GM20000 (cell line): ENCODE results near the gene HBG2.

ENCODE experiments used
- DNase-seq: peaks from one replicate; pipeline ENCODE4 v3.0.0; 2012; ENCODE audit warnings: low spot score
- TF ChIP-seq, protein P1 (sequence below): IDR thresholded peaks from 2 replicates; pipeline ENCODE4 v1.5.1; 2012; ENCODE audit warnings: mild to moderate bottlenecking, control low read depth; ENCODE audit errors: extremely low read depth, missing control alignments

HBG2 gene

DNA sequence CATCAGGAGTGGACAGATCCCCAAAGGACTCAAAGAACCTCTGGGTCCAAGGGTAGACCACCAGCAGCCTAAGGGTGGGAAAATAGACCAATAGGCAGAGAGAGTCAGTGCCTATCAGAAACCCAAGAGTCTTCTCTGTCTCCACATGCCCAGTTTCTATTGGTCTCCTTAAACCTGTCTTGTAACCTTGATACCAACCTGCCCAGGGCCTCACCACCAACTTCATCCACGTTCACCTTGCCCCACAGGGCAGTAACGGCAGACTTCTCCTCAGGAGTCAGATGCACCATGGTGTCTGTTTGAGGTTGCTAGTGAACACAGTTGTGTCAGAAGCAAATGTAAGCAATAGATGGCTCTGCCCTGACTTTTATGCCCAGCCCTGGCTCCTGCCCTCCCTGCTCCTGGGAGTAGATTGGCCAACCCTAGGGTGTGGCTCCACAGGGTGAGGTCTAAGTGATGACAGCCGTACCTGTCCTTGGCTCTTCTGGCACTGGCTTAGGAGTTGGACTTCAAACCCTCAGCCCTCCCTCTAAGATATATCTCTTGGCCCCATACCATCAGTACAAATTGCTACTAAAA is 27.8 kb downstream of the HBG2 start, which contains the start of gene HBB:
Gene HBB (minus strand): TSS at position 340 of the 579 bp plus-strand sequence. CDS start 50 bp downstream, at position 290.
- TF ChIP-seq, protein P1, sequence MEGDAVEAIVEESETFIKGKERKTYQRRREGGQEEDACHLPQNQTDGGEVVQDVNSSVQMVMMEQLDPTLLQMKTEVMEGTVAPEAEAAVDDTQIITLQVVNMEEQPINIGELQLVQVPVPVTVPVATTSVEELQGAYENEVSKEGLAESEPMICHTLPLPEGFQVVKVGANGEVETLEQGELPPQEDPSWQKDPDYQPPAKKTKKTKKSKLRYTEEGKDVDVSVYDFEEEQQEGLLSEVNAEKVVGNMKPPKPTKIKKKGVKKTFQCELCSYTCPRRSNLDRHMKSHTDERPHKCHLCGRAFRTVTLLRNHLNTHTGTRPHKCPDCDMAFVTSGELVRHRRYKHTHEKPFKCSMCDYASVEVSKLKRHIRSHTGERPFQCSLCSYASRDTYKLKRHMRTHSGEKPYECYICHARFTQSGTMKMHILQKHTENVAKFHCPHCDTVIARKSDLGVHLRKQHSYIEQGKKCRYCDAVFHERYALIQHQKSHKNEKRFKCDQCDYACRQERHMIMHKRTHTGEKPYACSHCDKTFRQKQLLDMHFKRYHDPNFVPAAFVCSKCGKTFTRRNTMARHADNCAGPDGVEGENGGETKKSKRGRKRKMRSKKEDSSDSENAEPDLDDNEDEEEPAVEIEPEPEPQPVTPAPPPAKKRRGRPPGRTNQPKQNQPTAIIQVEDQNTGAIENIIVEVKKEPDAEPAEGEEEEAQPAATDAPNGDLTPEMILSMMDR: no peak
- no peak for DNase-seq

DNA sequence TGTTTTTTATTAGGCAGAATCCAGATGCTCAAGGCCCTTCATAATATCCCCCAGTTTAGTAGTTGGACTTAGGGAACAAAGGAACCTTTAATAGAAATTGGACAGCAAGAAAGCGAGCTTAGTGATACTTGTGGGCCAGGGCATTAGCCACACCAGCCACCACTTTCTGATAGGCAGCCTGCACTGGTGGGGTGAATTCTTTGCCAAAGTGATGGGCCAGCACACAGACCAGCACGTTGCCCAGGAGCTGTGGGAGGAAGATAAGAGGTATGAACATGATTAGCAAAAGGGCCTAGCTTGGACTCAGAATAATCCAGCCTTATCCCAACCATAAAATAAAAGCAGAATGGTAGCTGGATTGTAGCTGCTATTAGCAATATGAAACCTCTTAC is 29.1 kb downstream of the HBG2 start:
- TF ChIP-seq, protein P1: no peak
- DNase-seq: no peak

DNA sequence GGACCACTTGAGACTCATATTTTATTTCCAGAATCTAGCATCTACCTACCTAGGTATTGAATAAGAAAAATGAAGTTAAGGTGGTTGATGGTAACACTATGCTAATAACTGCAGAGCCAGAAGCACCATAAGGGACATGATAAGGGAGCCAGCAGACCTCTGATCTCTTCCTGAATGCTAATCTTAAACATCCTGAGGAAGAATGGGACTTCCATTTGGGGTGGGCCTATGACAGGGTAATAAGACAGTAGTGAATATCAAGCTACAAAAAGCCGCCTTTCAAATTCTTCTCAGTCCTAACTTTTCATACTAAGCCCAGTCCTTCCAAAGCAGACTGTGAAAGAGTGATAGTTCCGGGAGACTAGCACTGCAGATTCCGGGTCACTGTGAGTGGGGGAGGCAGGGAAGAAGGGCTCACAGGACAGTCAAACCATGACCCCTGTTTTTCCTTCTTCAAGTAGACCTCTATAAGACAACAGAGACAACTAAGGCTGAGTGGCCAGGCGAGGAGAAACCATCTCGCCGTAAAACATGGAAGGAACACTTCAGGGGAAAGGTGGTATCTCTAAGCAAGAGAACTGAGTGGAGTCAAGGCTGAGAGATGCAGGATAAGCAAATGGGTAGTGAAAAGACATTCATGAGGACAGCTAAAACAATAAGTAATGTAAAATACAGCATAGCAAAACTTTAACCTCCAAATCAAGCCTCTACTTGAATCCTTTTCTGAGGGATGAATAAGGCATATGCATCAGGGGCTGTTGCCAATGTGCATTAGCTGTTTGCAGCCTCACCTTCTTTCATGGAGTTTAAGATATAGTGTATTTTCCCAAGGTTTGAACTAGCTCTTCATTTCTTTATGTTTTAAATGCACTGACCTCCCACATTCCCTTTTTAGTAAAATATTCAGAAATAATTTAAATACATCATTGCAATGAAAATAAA is 29.8 kb downstream of the HBG2 start:
- DNase-seq: no peak

DNA sequence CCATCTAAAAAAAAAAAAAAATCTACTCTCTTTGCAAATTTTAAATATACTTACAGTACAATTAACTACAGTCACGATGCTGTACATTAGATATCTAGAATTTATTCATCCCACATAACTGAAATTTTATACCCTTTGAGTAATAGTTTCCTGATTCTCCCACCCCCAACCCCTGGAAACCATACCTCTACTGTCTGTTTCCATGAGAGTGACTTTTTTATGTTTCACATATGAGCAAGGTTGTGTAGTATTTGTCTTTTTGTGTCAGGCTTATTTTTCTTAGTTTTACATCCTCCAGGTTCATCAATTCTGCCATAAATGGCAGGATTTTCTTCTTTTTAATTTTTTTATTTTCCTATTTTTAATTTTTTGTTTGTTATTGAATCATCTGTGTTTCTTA is 30.9 kb downstream of the HBG2 start:
- TF ChIP-seq, protein P1: no peak
- no peak for DNase-seq

More for the DNA sequence above, 29.8 kb downstream of the HBG2 start:
- TF ChIP-seq, protein P1: no peak

DNA sequence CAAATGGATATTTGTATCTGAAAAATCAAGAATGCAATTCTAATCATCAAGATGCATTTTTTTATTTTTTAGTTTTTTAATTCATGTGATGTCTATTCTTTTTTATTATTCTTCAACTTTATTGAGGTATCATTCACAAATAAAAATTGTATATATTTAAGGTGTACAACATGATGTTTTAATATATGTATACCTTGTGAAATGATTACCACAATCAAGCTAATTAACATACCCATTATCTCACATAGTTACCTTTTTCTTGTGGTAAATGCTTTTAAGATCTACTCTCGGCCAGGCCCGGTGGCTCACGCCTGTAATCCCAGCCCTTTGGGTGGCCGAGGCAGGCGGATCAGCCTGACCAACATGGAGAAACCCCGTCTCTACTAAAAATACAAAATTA is 31.4 kb downstream of the HBG2 start:
- DNase-seq: no peak
- TF ChIP-seq, protein P1: no peak

DNA sequence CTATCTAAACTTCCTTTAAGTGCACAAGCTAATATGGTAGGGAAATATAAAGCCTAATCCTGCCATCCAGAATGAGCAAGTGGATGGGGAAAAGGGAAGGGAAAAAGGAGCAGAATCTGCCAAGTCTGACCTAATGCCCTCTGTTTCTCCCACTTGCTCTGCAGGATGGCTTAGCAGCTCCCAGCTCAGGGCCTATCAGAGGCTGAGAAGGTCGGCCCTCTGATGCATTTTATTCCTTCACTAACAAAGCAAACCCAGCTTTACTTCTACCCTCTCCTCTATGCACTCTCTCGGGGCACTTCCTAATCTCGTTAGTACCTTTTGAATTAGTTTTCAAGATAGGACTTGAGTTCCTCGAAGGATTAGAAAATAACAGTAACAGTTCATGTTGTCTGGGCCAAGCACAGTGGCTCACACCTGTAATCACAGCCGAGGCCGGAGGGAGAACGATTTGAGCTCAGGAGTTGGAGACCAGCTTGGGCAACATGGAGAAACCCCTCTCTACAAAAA is 44.1 kb downstream of the HBG2 start:
- TF ChIP-seq, protein P1: no peak
- no peak for DNase-seq

DNA sequence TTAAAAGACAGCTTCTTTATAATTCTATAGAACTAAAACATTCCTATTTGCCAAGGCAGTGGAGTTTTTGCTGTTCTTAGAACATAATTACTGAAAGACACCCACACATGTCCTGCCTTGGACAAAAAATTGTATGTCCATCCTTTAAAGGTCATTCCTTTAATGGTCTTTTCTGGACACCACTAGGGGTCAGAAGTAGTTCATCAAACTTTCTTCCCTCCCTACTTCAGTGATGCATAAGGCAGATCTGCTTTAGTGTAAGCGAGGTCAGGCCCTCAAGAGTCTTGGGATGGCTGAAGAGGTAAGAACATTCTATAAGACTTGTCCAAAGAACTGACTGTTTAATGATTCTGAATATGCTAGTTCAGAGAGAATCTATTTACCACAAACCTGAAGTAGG is 49.8 kb downstream of the HBG2 start:
- peak; percentile 47 for DNase-seq
- TF ChIP-seq, protein P1: peak; percentile 23
